Bronchus fibroblast of lung (primary cell): Measurements from ENCODE around the gene PUS7. TPM values are rescaled to one million over a fixed set of nuclear protein-coding genes. Genes with fewer than 3 reads are reported as not detected.

Experiments
- total RNA-seq: library from RNA; depleted of rRNA; stranded (reverse); fragments of >200 nt; gene quantifications from 2 replicates; pipeline ENCODE4 v1.2.3, GENCODE V29; 2015

The PUS7 gene
- total RNA-seq = 10.6 and 11.8 TPM in 2 replicates

GRCh38 chr7:105521717-105522463 is at the start of gene PUS7:
TSS of gene PUS7 (minus strand) at chr7:105522271. CDS start at chr7:105508512, 13,759 bp downstream.

GRCh38 chr7:105531792-105532671 is 10.0 kb upstream of the PUS7 start, which contains the start of gene RINT1:
TSS of gene RINT1 (plus strand) at chr7:105532201. CDS start at chr7:105532316, 115 bp downstream.

Other genes starting within 250 kb of the PUS7 start
- 20.1 and 24.5 TPM in 2 replicates for gene SRPK2, start 133.3 kb downstream of the PUS7 start, total RNA-seq
- gene RINT1, start 9.9 kb upstream of the PUS7 start, total RNA-seq = 15.8 and 16.0 TPM in 2 replicates
- not detected in 2 replicates for gene EFCAB10, start 59.2 kb upstream of the PUS7 start, total RNA-seq